Suprapubic skin (tissue), 4 donors: ENCODE results near the gene USP53. TPM values are rescaled to one million over a fixed set of nuclear protein-coding genes. Genes with fewer than 3 reads are reported as not detected.

Experiments
- DNase-seq, 2 donors: peaks; one replicate each; pipeline ENCODE4 v3.0.0-alpha.2; 2019; ENCODE audit warnings: low spot score in 2 of 2
- H3K27ac ChIP-seq: fragments of 200-600 bp; sonication (generic); one replicate; pipeline ENCODE4 v1.5.1; 2019
- H3K27me3 ChIP-seq: fragments of 200-600 bp; sonication (generic); one replicate; pipeline ENCODE4 v1.5.1; 2019
- H3K36me3 ChIP-seq: fragments of 200-600 bp; sonication (generic); one replicate; pipeline ENCODE4 v1.5.1; 2019
- H3K4me1 ChIP-seq: fragments of 200-600 bp; sonication (generic); one replicate; pipeline ENCODE4 v1.5.1; 2019
- H3K4me3 ChIP-seq: fragments of 200-600 bp; sonication (generic); one replicate; pipeline ENCODE4 v1.5.1; 2019; ENCODE audit warnings: mild to moderate bottlenecking
- H3K9me3 ChIP-seq: fragments of 200-600 bp; sonication (generic); one replicate; pipeline ENCODE4 v1.5.1; 2019
- EP300 ChIP-seq: sonication (generic); formaldehyde crosslinking; IDR thresholded peaks from one replicate; pipeline ENCODE4 v1.6.1; 2017; ENCODE audit warnings: antibody characterized with exemption
- POLR2A ChIP-seq, 2 donors: fragments of 450-650 bp; IDR thresholded peaks; one replicate each; pipeline ENCODE4 v1.6.1; 2017; ENCODE audit warnings: antibody characterized with exemption in 2 of 2, mild to moderate bottlenecking in 2 of 2, moderate library complexity in 2 of 2
- POLR2AphosphoS5 ChIP-seq, 3 donors: sonication (generic); formaldehyde crosslinking; IDR thresholded peaks; one replicate each; pipeline ENCODE4 v1.6.1; 2017; ENCODE audit warnings: antibody characterized with exemption in 3 of 3
- WGBS: methylation state at CpG from one replicate; pipeline ENCODE4 v1.1.5; 2018; 5-methylcytosine and 5-hydroxymethylcytosine counted together
- total RNA-seq, 4 donors: library from RNA; depleted of rRNA; stranded (reverse); fragments of >200 nt; gene quantifications; one replicate each; pipeline ENCODE4 v1.1.0, GENCODE V29; 2016
- TF ChIP-seq, protein P1 (sequence below), 2 donors: fragments of 200-600 bp in 1 of 2; fragments of 450-650 bp in 1 of 2; sonication (generic) in 1 of 2; IDR thresholded peaks; one replicate each; pipeline ENCODE4 v1.5.1; 2016 to 2019; ENCODE audit warnings: antibody characterized with exemption in 2 of 2, mild to moderate bottlenecking in 1 of 2, moderate library complexity in 1 of 2

USP53 gene
- total RNA-seq, 4 donors from 2014 or later = 21.1 to 57.3 (median 37.8) TPM

DNA sequence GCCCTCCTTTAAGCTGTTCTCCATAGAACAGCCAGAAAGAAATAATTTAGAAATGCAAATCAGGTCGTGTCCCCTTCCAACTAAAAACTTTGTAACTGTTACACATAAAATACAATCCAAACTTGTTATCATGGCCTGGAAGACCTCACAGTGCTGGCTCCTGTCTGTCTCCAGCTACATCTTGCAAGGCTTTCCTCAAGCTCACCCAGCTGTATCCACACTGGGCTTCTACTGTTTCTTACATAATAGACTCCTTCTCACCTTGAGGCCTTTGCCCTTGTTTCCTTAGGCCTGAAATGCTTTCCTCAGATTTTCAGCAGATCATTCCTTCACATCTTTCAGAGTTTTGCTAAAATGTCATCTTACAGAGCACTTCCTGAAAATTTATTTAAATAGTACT lies 33.5 kb upstream of the USP53 start:
- Histone ChIP-seq H3K4me1 (no peaks in the 10 kb centered on the region), H3K4me3 (no peak overlapping the region), H3K27ac (no peak overlapping the region), H3K9me3 (no peaks in the 10 kb centered on the region), H3K27me3 (no peaks in the 10 kb centered on the region), H3K36me3 (no peaks in the 10 kb centered on the region)
- WGBS = 58% methylated on average over 1 of the region's 1 CpG
- no peak for DNase-seq
- TF ChIP-seq, protein P1, sequence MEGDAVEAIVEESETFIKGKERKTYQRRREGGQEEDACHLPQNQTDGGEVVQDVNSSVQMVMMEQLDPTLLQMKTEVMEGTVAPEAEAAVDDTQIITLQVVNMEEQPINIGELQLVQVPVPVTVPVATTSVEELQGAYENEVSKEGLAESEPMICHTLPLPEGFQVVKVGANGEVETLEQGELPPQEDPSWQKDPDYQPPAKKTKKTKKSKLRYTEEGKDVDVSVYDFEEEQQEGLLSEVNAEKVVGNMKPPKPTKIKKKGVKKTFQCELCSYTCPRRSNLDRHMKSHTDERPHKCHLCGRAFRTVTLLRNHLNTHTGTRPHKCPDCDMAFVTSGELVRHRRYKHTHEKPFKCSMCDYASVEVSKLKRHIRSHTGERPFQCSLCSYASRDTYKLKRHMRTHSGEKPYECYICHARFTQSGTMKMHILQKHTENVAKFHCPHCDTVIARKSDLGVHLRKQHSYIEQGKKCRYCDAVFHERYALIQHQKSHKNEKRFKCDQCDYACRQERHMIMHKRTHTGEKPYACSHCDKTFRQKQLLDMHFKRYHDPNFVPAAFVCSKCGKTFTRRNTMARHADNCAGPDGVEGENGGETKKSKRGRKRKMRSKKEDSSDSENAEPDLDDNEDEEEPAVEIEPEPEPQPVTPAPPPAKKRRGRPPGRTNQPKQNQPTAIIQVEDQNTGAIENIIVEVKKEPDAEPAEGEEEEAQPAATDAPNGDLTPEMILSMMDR (IDR thresholded peaks at IDR 0.05) = no peak
- TF ChIP-seq POLR2AphosphoS5 (IDR thresholded peaks at IDR 0.05) (no peak), POLR2A (IDR thresholded peaks at IDR 0.05) (no peak), EP300 (no peak)

DNA sequence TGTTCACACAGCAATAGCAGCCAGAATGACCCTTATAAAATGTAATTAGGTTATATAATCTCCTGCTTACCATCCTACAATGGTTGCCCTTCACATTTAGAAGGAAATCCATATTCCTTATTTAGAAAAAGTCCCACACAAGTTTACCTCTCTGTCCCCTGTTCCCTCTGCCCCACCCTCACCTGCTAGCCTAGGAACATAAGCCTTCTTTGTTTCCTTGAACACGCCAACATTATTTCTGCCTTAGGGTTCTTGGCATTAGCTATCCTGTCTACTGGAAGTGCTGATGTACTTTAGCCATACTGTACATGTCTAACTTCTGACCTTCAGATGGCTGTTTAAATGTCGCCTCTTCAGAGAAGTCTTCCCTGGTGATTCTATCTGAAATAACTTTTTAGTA lies 28.4 kb upstream of the USP53 start:
- DNase-seq = no peak

DNA sequence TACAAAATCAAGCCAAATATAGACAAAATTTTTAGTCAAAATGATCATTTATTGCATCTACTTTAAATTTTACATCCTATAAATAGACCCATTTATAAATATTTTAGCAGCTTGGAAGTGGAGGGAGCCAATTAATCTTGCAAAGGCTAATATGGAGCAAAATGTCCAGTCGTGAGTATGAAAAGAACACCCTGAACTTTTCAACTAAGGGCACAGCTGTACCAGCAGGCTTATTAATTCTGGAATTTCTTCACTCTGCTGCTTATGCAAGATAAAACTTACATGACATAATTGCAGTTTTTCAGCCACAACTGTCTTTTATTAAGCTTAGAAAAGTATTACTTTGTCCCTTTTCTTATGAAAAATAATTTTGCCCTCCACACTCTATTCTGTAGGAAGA lies 22.9 kb upstream of the USP53 start:
- H3K4me1 ChIP-seq = peaks cover 15% of the 10 kb centered on the region
- H3K36me3 ChIP-seq = no peaks in the 10 kb centered on the region
- H3K4me3 ChIP-seq = no peak overlapping the region
- WGBS = 36% methylated on average over 1 of the region's 1 CpG
- peak overlapping the region; percentile 75 for H3K27ac ChIP-seq
- peak in 1 of 3 donors; percentile 79 for TF ChIP-seq POLR2AphosphoS5 (IDR thresholded peaks at IDR 0.05)
- no peak for TF ChIP-seq POLR2A (IDR thresholded peaks at IDR 0.05)
- no peaks in the 10 kb centered on the region for H3K9me3 ChIP-seq
- H3K27me3 ChIP-seq = no peaks in the 10 kb centered on the region
- no peak for DNase-seq

More for the DNA sequence above, 28.4 kb upstream of the USP53 start:
- WGBS = 68% methylated on average over 2 of the region's 2 CpGs
- H3K27ac ChIP-seq = no peak overlapping the region
- TF ChIP-seq, protein P1 (IDR thresholded peaks at IDR 0.05) = no peak
- H3K4me1 ChIP-seq = peaks cover 10% of the 10 kb centered on the region
- no peak overlapping the region for H3K4me3 ChIP-seq
- H3K9me3 ChIP-seq = no peaks in the 10 kb centered on the region
- no peaks in the 10 kb centered on the region for H3K36me3 ChIP-seq
- no peaks in the 10 kb centered on the region for H3K27me3 ChIP-seq

DNA sequence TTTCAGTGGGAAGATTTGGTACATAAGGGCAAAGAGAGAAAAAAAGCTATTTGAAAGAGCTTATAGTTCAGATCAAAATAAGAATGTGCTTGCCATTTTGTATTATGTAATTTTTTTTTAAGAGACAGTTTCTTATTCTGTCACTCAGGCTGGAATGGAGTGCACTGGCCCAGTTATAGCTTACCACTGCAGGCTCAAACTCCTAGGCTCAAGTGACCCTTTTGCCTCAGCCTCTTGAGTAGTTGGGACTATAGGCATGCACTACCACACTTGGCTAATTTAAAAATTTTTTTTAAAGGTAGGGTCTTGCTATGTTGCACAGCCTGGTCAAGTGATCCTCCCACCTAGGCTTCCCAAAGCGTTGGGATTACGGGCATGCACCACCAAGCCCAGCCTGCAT lies 22.2 kb upstream of the USP53 start:
- 98% methylated on average over 2 of the region's 2 CpGs for WGBS
- DNase-seq = no peak
- Histone ChIP-seq H3K9me3 (no peaks in the 10 kb centered on the region), H3K27me3 (no peaks in the 10 kb centered on the region), H3K36me3 (no peaks in the 10 kb centered on the region), H3K27ac (peak overlapping the region; percentile 24), H3K4me1 (peaks cover 15% of the 10 kb centered on the region), H3K4me3 (no peak overlapping the region)
- TF ChIP-seq EP300 = no peak

DNA sequence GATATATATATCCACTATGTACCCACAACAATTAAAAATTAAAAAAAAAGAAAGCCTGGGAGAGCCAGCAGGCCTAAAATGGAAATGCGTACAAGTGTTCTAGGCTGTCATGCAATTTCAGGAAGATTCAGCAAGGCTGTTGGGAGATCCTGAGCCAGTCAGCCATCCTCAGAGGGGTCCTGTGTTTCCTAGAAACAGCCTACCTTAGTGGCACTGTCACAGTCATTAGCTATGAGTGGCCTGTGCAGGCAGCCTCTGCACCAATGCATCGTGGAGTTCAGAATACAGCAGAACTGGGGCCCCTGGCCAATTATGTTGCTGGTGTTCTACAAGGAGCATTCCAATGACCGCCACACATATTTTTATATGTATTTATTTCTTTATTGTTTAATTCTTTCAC lies 21.0 kb upstream of the USP53 start:
- Histone ChIP-seq H3K4me3 (no peak overlapping the region), H3K27me3 (no peaks in the 10 kb centered on the region), H3K36me3 (no peaks in the 10 kb centered on the region), H3K4me1 (peaks cover 15% of the 10 kb centered on the region), H3K9me3 (no peaks in the 10 kb centered on the region), H3K27ac (no peak overlapping the region)
- WGBS = 89% methylated on average over 3 of the region's 3 CpGs
- TF ChIP-seq POLR2A (IDR thresholded peaks at IDR 0.05) = no peak
- TF ChIP-seq, protein P1 (IDR thresholded peaks at IDR 0.05) = no peak
- no peak for TF ChIP-seq POLR2AphosphoS5 (IDR thresholded peaks at IDR 0.05)
- no peak for TF ChIP-seq EP300
- DNase-seq = no peak

DNA sequence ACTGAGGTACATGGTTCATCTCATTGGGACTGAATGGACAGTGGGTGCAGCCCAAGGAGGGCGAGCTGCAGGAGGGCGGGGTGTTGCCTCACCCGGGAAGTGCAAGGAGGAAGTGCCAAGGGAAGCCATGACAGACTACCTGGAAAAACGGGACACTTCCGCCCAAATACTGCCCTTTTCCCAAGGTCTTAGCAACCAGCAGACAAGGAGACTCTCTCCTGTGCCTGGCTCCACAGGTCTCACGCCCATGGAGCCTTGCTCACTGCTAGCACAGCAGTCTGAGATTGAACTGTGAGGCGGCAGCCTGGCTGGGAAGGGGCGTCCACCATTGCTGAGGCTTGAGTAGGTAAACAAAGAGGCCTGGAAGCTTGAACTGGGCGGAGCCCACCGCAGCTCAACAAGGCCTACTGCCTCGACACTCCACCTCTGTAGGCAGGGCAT lies 14.7 kb upstream of the USP53 start:
- TF ChIP-seq POLR2AphosphoS5 (IDR thresholded peaks at IDR 0.05) (no peak), POLR2A (IDR thresholded peaks at IDR 0.05) (no peak), EP300 (no peak)
- TF ChIP-seq, protein P1 (IDR thresholded peaks at IDR 0.05) = no peak
- Histone ChIP-seq H3K4me3 (no peak overlapping the region), H3K9me3 (no peaks in the 10 kb centered on the region), H3K4me1 (no peaks in the 10 kb centered on the region), H3K36me3 (no peaks in the 10 kb centered on the region), H3K27me3 (no peaks in the 10 kb centered on the region), H3K27ac (no peak overlapping the region)
- 96% methylated on average over 8 of the region's 11 CpGs for WGBS
- DNase-seq = no peak
